ENCODE measurements around the gene RTF2. TPM values are rescaled to one million over a fixed set of nuclear protein-coding genes. Genes with fewer than 3 reads are reported as not detected.
"Not testable (repeated sequence)": the region's sequence is repeated elsewhere in the genome, so short reads cannot be mapped to it uniquely, and the experiment has no call there.

RTF2 gene
- total and polyA plus RNA-seq, 7 donors, result 89.0 to 128 (median 93.0) TPM

DNA sequence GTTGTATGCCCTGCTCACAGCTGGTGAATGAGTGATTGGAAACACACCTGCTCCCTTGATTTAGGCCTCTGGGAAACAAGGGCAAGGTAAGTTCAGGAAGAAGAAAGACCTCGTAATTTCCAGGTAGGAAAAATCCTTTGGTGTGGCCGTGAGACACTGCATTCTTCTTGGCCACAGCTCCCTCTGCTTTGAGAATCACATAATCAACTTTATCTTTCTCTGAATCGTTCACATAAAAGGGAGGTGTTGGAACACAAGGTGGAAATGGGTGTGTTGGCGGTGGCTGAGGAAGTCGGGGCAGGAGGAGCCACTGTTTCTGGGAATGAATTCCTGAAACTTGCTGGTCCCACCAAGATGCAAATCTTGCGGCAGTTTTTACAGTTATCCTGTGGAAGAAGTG is 90.5 kb downstream of the RTF2 start:
- 57 to 70% (median 63%) methylated on average over 6 of the region's 6 CpGs for WGBS, 3 donors
- intact Hi-C loops (cut with DNase I), result no loop called here
- ATAC-seq (no peak), DNase-seq (no peak)
- no peak overlapping the region for H3K27ac ChIP-seq
- H3K9me3 ChIP-seq, result no peaks in the 10 kb centered on the region
- peaks cover 0 to 5% (median 0%) of the 10 kb centered on the region in 3 donors for H3K27me3 ChIP-seq (ENCODE audit: insufficient read depth in 3 of 3, low read length in 2 of 3)
- H3K4me1 ChIP-seq, result peaks cover 6% of the 10 kb centered on the region
- no peaks in the 10 kb centered on the region for H3K36me3 ChIP-seq (ENCODE audit: insufficient read depth in 1 of 2, low read depth in 1 of 2)
- TF ChIP-seq, protein P1, sequence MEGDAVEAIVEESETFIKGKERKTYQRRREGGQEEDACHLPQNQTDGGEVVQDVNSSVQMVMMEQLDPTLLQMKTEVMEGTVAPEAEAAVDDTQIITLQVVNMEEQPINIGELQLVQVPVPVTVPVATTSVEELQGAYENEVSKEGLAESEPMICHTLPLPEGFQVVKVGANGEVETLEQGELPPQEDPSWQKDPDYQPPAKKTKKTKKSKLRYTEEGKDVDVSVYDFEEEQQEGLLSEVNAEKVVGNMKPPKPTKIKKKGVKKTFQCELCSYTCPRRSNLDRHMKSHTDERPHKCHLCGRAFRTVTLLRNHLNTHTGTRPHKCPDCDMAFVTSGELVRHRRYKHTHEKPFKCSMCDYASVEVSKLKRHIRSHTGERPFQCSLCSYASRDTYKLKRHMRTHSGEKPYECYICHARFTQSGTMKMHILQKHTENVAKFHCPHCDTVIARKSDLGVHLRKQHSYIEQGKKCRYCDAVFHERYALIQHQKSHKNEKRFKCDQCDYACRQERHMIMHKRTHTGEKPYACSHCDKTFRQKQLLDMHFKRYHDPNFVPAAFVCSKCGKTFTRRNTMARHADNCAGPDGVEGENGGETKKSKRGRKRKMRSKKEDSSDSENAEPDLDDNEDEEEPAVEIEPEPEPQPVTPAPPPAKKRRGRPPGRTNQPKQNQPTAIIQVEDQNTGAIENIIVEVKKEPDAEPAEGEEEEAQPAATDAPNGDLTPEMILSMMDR (IDR thresholded peaks at IDR 0.05), result no peak
- no peak overlapping the region for H3K4me3 ChIP-seq

DNA sequence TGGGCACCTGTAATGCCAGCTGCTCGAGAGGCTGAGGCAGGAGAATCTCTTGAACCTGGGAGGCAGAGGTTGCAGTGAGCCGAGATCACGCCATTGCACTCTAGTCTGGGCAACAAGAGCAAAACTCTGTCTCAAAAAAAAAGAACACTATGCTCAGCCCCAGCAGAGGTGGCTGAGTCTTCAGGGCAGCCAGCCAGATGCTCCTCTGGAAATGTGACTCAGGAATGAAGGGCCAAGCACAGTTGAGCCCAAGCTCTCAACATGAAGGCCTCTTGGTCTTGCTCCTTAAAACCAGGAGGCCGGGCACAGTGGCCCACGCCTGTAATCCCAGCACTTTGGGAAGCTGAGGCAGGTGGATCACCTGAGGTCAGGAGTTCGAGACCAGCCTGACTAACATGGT is 96.1 kb downstream of the RTF2 start:
- H3K9me3 ChIP-seq; H3K27me3 ChIP-seq (ENCODE audit: insufficient read depth in 3 of 3, low read length in 2 of 3); ATAC-seq; H3K4me1 ChIP-seq; DNase-seq; H3K27ac ChIP-seq; H3K36me3 ChIP-seq (ENCODE audit: insufficient read depth in 1 of 2, low read depth in 1 of 2); intact Hi-C loops (cut with DNase I); H3K4me3 ChIP-seq: not testable (repeated sequence)
- WGBS, 3 donors, result 89 to 90% (median 90%) methylated on average over 6 of the region's 6 CpGs

DNA sequence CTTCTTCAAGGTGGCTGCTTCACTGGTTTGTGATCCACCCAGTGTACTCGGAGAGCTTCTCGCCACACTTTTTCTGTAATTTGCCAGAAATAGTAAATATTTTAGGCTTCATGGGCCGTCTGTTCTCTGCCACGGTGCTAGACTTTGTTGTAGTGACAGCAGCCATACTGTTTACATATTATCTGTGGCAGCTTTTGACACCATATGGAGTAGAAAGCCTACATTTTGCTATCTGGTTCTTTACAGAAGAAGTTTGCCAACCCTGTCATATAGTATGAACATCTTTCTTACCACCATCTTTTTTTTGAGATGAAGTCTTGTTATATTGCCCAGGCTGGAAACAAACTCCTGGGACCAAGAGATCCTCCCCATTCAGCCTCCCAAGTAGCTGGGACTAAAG is 97.1 kb downstream of the RTF2 start:
- Histone ChIP-seq H3K27me3 (ENCODE audit: insufficient read depth in 3 of 3, low read length in 2 of 3) (no peaks in the 10 kb centered on the region), H3K4me3 (no peak overlapping the region), H3K4me1 (no peaks in the 10 kb centered on the region), H3K9me3 (no peaks in the 10 kb centered on the region), H3K36me3 (ENCODE audit: insufficient read depth in 1 of 2, low read depth in 1 of 2) (no peaks in the 10 kb centered on the region), H3K27ac (no peak overlapping the region)
- ATAC-seq, result no peak
- intact Hi-C loops (cut with DNase I), result no loop called here
- TF ChIP-seq, protein P1 (IDR thresholded peaks at IDR 0.05), result no peak
- DNase-seq, result no peak
- 68 to 77% (median 69%) methylated on average over 4 of the region's 4 CpGs for WGBS, 3 donors

DNA sequence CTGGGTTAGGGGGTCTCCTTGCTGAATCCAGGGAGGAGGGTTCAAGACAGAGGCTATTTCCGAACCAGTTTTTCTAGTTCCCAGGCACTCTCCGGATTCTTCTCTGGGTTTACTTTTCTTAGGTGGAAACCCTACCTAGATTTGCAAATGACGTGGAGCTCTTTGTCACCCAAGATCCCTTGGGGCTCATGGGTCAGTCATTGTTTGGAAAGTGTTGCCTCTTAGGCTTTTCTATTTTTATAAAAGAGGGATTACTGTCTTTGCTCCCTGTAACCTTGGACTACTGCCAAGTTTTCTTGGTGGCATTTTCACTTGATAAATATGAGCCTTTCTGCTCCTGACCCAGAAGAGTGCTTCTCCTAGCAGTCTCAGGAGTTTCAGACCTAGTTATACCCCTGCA is 98.2 kb downstream of the RTF2 start:
- WGBS, 3 donors, result 44 to 55% (median 49%) methylated on average over 3 of the region's 3 CpGs
- H3K36me3 ChIP-seq (ENCODE audit: insufficient read depth in 1 of 2, low read depth in 1 of 2), result no peaks in the 10 kb centered on the region
- no peak overlapping the region for H3K27ac ChIP-seq
- H3K9me3 ChIP-seq, result no peaks in the 10 kb centered on the region
- ATAC-seq, result no peak
- H3K27me3 ChIP-seq (ENCODE audit: insufficient read depth in 3 of 3, low read length in 2 of 3), result no peaks in the 10 kb centered on the region
- no peak for DNase-seq
- TF ChIP-seq, protein P1 (IDR thresholded peaks at IDR 0.05), result no peak
- no peak overlapping the region for H3K4me3 ChIP-seq
- intact Hi-C loops (cut with DNase I), result no loop called here
- H3K4me1 ChIP-seq, result no peaks in the 10 kb centered on the region

Other genes with a start within 250 kb of the RTF2 start
- gene MC3R, start 219.9 kb upstream of the RTF2 start, total RNA-seq, result not detected
- gene MC3R, start 219.9 kb upstream of the RTF2 start, polyA plus RNA-seq, result not detected
- gene FAM210B, start 109.7 kb upstream of the RTF2 start, total RNA-seq, result 10 to 100 TPM; 35.6 to 64.6 (median 53.2) TPM
- 10 to 100 TPM; 21.0 to 68.5 (median 37.8) TPM for gene FAM210B, start 109.7 kb upstream of the RTF2 start, polyA plus RNA-seq
- 10 to 100 TPM in 1 of 4 donors, 1 to 10 TPM in 3; 2.9 to 13.4 (median 3.3) TPM for gene AURKA, start 76.4 kb upstream of the RTF2 start, total RNA-seq
- gene AURKA, start 76.4 kb upstream of the RTF2 start, polyA plus RNA-seq, result 10 to 100 TPM in 2 of 3 donors, 1 to 10 TPM in 1; 7.5 to 20.3 (median 14.3) TPM
- gene CSTF1, start 76.0 kb upstream of the RTF2 start, total RNA-seq, result 10 to 100 TPM; 15.5 to 20.3 (median 16.7) TPM
- 10 to 100 TPM in 2 of 3 donors, 1 to 10 TPM in 1; 10.0 to 19.9 (median 12.1) TPM for gene CSTF1, start 76.0 kb upstream of the RTF2 start, polyA plus RNA-seq
- gene CASS4, start 56.4 kb upstream of the RTF2 start, total RNA-seq, result under 1 TPM; 0.29 to 0.73 (median 0.35) TPM
- under 1 TPM; 0.08 to 0.39 (median 0.14) TPM for gene CASS4, start 56.4 kb upstream of the RTF2 start, polyA plus RNA-seq
- under 1 TPM in 1 of 4 donors, not detected in 3; 0.23 TPM for gene FAM209A, start 56.1 kb downstream of the RTF2 start, total RNA-seq
- gene FAM209A, start 56.1 kb downstream of the RTF2 start, polyA plus RNA-seq, result under 1 TPM in 2 of 3 donors, not detected in 1; 0.08 to 0.38 TPM
- 1 to 10 TPM in 1 of 4 donors, under 1 TPM in 2, not detected in 1; 0.58 to 1.3 (median 0.66) TPM for gene FAM209B, start 64.6 kb downstream of the RTF2 start, total RNA-seq
- under 1 TPM; 0.14 to 0.79 (median 0.41) TPM for gene FAM209B, start 64.6 kb downstream of the RTF2 start, polyA plus RNA-seq
- not detected for gene TFAP2C, start 160.7 kb downstream of the RTF2 start, total RNA-seq
- under 1 TPM in 2 of 3 donors, not detected in 1; 0.03 to 0.04 TPM for gene TFAP2C, start 160.7 kb downstream of the RTF2 start, polyA plus RNA-seq